ENCODE measurements around the gene P2RX3. TPM values are rescaled to one million over a fixed set of nuclear protein-coding genes. Genes with fewer than 3 reads are reported as not detected.

Gene P2RX3
- total and polyA plus RNA-seq, 2 of the 8 experiments (the other 6 are each of a cell fraction or from before 2014, with no cell fraction given) = 0.45 to 0.47 TPM

DNA sequence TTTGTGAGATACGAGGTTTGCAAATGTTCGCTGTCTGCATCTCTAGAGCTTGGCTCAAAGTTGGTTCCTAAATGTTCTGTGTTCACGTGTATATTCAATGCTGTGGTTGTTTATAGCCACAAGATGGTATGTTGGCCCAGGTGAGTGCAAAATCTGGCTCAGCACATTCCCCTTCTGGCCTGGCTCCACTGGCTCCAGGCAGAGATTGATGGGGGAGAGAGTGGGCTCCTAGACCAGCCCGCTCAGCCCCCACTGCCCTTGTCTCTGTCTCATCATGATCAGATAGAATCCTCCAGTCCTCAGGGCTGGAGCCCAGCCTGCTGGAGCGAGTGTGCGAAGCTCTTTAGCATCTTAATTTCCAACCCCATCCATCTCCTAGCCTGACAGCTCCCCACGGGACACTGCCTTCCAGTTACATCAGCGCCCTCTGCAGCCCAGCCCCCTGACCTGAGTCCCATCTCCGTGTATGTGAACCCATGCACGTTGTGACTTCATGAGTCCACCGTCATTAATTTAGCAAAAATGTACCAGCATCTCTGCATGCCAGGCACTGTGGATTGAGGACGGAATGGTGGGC lies 2.0 kb downstream of the P2RX3 start (continued):
- no peak for TF ChIP-seq FOSL1 (IDR thresholded peaks at IDR 0.05; ENCODE audit: insufficient read depth, low read depth, low read length)

Measured in H1 (cell line).